Endometrial microvascular endothelial cells (primary cell): ENCODE measurements around the gene NIT2. TPM values are rescaled to one million over a fixed set of nuclear protein-coding genes. Genes with fewer than 3 reads are reported as not detected.
"Not testable (repeated sequence)": the region's sequence is repeated elsewhere in the genome, so short reads cannot be mapped to it uniquely, and the experiment has no call there.

ENCODE experiments used
- in situ Hi-C: cut with HindIII; loops from 2 replicates; pipeline ENCODE4 v1.10.0; 2017; ENCODE audit warnings: low sequenced_read_pairs, low pct_unique_long_range_greater_than_20kb; ENCODE audit errors: inconsistent ontology term
- total RNA-seq: library from RNA; depleted of rRNA; stranded (reverse); fragments of >200 nt; gene quantifications from one replicate; pipeline ENCODE4 v1.2.3, GENCODE V29; 2015; ENCODE audit errors: inconsistent ontology term

The NIT2 gene
- total RNA-seq, 1 donor from 2014 or later = 14.7 TPM

GRCh38 chr3:100333970-100334487 is 528 bp upstream of the NIT2 start:
- in situ Hi-C loops = no loop called here

- in situ Hi-C loops = no loop called here
These were observed 877 bp downstream of the NIT2 start for GRCh38 chr3:100335434-100335833.

- in situ Hi-C loops = not testable (repeated sequence)
These were observed 1.7 kb downstream of the NIT2 start for GRCh38 chr3:100336229-100336628.

GRCh38 chr3:100338911-100339310 is 4.4 kb downstream of the NIT2 start:
- in situ Hi-C loops = no loop called here

GRCh38 chr3:100339786-100340185 is 5.2 kb downstream of the NIT2 start:
- in situ Hi-C loops = no loop called here

GRCh38 chr3:100340527-100340926 is 6.0 kb downstream of the NIT2 start:
- in situ Hi-C loops = no loop called here

- in situ Hi-C loops = no loop called here
These were observed 14.2 kb downstream of the NIT2 start for GRCh38 chr3:100348727-100349126.

GRCh38 chr3:100351770-100352169 is 17.2 kb downstream of the NIT2 start:
- in situ Hi-C loops = not testable (repeated sequence)

- in situ Hi-C loops = no loop called here
These were observed 18.0 kb downstream of the NIT2 start for GRCh38 chr3:100352296-100353231.

- in situ Hi-C loops = no loop called here
These were observed 20.3 kb downstream of the NIT2 start for GRCh38 chr3:100354850-100355249.

GRCh38 chr3:100358413-100358812 is 23.9 kb downstream of the NIT2 start:
- in situ Hi-C loops = no loop called here

- in situ Hi-C loops = no loop called here
These were observed 24.5 kb downstream of the NIT2 start for GRCh38 chr3:100359035-100359434.

- in situ Hi-C loops = no loop called here
These were observed 26.4 kb downstream of the NIT2 start for GRCh38 chr3:100360757-100361496.

- in situ Hi-C loops = no loop called here
These were observed 27.3 kb downstream of the NIT2 start for GRCh38 chr3:100361897-100362296.

- in situ Hi-C loops = no loop called here
These were observed 29.9 kb downstream of the NIT2 start for GRCh38 chr3:100364421-100364820.

GRCh38 chr3:100366424-100366823 is 31.9 kb downstream of the NIT2 start:
- in situ Hi-C loops = no loop called here

- in situ Hi-C loops = no loop called here
These were observed 33.9 kb downstream of the NIT2 start for GRCh38 chr3:100368441-100368840.

GRCh38 chr3:100370756-100371155 is 36.2 kb downstream of the NIT2 start:
- in situ Hi-C loops = no loop called here

- in situ Hi-C loops = no loop called here
These were observed 40.0 kb downstream of the NIT2 start for GRCh38 chr3:100374521-100374920.

- in situ Hi-C loops = no loop called here
These were observed 41.7 kb downstream of the NIT2 start for GRCh38 chr3:100376301-100376700.
